NCI-H1105 (cell line): Measurements from ENCODE around the gene RTL10.
"Not testable (repeated sequence)": the region's sequence is repeated elsewhere in the genome, so short reads cannot be mapped to it uniquely, and the experiment has no call there.

ENCODE experiments used
- DNase-seq: peaks from one replicate; lab custom pipeline; 2025; lab: John Stamatoyannopoulos, UW

RTL10 gene

GRCh38 chr22:19889951-19890350 is 35.3 kb upstream of the RTL10 start:
- no peak for DNase-seq

DNA sequence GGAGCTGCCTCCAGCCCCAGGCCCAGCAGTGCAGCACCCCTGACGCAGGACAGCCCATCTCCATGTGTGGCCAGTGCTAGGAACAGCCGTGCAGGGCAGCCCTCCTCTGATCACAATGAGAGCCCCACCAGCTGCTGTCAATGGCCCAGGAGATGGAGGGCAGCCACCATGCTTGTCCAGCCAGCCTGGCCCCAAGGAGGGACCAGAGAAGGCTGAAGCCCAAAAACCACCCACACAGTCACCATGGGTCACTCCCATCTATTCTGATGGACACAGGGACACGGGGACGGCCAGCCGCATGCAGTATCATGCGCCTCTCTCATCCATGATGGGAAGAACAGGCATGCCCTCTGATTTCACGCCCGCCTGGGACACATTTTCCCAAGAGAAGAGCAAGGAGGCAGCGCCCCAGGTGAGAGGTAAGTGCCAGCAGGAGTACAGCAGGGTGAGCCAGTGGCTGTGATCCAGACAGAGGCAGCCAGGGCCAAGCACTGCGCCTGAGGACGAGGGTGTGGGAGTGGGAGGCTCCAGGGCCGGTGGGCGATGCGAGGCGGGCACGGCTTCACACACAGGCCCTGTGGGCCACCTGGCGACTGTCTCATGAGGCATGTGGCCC is 33.6 kb upstream of the RTL10 start:
- no peak for DNase-seq

- DNase-seq = no peak
Measured at GRCh38 chr22:19887256-19887985, 32.7 kb upstream of the RTL10 start.

DNA sequence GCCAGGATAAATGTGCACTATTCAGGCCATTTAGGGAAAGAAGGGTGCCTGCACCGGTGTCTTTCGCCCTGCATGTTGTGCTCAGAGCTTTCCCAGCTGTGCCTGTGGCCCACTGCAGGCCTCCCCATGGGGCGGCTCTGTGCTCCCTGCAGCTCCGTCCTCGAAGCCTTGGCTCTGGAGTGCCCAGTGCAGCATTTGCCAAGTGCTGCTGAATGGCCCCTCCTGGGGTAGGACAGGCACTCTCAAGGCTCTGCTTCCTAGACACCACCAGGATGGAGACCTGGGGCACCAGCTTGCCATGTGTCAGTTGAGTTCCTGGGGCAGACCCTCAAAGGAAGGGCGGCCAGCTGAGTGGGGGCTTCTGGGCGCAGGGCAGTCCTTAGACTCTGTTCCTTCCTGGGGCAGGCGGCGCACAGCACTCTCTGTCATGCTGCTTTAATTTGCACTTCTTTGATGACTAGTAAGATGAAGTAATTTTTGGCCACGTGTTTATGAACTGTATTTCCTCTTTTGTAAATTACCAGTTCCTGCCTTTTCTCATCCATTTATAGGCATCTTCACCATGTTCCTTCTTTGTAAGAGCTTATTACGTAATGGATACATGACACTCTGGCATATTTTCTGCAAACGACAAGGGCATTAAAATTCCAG is 32.1 kb upstream of the RTL10 start:
- no peak for DNase-seq

GRCh38 chr22:19885841-19886592 is 31.3 kb upstream of the RTL10 start:
- no peak for DNase-seq

DNA sequence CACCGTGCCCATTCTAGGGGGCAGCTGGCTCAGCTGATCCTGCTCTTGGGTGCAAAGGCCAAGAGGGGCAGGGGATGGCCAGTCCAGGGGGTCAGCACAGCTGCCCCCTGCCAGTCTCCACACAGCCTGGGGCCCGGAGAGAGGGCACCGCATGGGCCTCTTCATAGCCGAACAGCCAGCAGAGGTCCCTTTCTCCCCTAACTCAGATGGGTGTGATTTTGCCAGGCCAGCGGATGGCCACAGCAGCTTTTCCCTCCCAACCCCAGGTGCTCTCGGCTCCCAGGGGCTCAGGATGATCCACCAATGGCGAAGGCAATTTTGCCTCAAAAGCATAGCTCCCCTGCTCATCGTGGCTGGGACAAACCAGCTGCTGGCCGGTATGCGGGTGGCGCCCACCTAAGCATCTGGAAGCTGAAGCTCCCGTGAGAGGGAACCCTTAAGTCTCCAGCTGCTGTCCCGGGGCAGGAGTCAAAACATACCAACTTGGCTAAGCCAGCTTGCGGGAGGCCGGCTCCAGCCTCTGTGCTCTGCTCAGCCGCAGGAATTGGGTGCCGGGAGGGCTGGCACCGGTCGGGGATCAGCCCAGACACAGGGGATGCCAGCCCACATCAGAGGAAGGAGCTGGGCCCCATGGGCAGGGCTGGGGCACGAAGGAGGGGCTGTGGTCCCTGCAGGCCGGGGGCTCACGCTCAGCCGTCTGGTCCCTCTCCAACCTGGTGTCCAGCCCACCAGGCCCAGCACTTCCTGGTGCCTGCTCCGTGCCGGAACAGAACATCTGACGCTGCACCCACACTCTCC is 30.5 kb upstream of the RTL10 start:
- DNase-seq = no peak

- no peak for DNase-seq
Measured at GRCh38 chr22:19884161-19884953, 29.7 kb upstream of the RTL10 start.

DNA sequence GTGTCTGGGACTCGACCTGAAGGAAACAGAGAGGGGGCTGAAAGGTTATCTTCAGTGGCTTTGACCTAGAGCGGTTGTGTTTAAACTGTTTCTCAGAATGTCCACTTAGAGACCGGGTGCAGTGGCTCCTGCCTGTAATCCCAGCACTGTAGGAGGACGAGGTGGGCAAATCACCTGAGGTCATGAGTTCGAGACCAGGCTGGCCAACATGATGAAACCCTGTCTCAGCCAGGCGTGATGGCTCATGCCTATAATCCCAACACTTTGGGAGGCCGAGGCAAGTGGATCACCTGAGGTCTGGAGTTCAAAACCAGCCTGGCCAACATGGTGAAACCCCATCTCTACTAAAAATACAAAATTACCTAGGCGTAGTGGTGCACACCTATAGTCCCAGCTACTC is 28.8 kb upstream of the RTL10 start:
- not testable (repeated sequence) for DNase-seq

GRCh38 chr22:19882446-19883381 is 28.0 kb upstream of the RTL10 start:
- no peak for DNase-seq

DNA sequence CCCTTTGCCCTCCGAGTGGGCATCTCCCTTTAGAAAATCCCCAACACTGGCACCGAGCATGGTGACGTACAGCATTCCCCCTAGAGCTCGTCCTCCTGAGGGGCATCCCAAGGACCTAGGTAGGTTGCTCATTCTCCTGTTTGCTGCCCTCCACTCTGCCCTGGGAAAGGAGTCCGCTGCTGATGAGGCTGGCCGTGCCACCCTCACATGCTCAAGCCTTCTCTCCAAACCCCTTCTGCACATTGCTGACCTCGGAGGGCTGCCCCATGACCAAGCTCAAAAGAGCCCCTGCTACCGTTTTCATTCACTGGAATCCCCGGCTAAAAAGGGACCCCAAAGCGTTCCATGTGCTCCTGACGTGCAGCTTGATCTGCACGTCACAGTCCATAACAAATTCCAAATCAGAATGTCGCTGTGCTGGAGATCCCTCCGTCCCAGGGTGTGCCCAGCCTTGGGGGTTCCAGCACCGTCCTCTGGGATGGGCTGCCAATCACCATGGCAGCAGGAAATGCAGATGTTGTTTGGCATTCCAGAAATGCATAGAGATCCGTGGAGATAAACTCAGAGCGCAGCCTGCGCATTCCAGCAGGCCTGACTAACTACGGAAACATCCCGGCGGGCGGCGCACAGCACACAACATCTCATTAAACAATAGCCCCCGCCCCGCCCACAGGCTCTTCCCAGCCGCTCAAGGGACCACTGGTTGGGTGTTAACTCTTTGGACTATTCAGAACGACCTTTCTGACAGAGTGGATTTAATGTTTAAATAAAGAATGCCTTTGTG is 26.3 kb upstream of the RTL10 start:
- DNase-seq = no peak

GRCh38 chr22:19879992-19880785 is 25.5 kb upstream of the RTL10 start:
- no peak for DNase-seq

DNA sequence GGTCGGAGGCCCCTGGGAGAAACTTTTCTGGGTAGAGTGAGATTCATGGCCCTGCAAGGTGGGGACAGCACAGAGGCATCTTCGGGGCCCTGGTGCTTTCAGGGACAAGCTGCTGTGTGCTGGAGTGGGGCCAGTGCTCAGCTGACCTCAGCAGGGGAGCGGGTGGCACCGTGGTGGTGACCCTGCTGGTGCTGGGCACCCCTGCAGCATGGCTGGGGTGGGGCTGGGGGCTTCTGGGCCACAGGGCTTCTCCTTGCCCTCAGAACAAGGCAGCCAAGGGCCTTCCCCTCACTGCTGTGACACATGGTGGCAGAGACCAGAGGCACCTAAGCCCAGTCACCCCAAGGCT is 24.9 kb upstream of the RTL10 start:
- no peak for DNase-seq

DNA sequence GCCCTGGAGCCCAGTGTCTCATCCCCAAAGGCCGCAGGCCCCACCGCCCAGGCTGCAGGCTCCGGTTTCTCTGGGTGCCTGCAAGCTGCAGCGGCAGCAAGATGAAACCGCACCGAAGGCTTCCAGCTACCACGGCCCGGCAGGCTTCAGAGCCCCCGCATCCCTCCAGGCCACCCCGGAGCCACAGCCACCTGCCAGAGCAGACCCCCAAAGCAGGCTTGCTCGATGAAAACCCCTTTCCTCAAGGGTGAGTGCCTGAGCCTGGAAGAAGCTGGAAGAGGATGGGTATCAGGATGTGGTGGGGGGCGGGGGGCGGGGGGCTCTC is 24.5 kb upstream of the RTL10 start:
- no peak for DNase-seq

DNA sequence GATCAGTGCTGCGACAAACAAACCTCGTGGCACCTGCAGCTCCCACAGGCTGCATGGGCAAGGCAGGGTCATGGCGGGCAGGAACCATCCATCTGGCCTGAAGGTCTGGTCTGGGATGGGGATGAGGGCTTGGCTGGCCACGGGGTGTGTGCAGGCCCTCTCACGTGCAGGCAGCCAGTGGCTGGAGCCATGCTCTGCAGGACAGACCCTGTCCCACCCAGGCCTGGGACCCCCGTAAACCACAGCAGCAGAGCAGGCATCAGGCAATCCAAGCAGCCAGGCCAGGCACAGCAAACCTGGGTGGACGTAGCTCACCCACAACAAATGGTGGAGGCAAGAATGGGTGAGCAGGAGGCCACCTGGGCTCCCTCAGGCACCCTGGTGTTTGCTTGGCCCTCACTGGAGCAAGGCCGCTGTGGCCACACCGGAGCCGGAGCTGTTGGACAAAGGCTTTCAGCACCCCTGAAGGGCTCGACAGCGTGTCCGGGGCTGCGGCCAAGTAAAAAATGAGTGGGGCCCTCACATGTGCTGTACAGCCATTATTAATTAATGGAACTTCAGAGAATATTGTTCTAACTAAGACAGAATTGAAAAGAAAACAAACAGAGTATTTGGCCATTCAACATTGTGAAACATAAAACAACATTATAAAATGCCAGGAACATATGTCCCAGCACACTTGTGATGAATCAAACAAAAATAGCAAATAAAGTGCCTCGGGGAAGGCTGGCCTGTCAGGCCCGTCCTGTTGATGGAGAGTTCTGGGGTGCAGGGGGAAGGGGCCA is 24.0 kb upstream of the RTL10 start:
- no peak for DNase-seq

GRCh38 chr22:19877626-19878339 is 23.1 kb upstream of the RTL10 start:
- no peak for DNase-seq

- no peak for DNase-seq
Measured at GRCh38 chr22:19876941-19877625, 22.4 kb upstream of the RTL10 start.
